ENCODE data around the gene FOXP1.

DNA sequence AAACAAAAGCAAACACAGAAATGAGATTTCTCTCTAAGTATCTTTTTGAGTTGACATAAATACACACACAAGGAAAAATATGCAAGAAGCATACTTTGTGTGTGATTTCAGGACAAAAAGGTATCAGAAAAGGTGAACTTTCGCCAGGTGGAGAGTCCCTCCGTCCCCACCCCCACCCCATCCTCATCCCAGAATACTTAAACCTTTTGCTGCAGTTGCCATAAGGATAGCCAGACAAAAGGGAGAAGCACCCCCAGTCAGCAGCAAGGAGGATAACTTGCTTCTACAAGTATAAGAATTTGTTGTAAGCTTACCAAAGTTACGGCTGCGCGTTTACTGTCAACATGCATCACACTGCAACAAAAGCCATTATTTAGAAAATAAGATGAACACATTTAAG, 10.3 kb downstream of the FOXP1 start:
- no peak for TF ChIP-seq CTCF (IDR thresholded peaks at IDR 0.05; ENCODE audit: poor library complexity, severe bottlenecking)
- TF ChIP-seq, protein P1, sequence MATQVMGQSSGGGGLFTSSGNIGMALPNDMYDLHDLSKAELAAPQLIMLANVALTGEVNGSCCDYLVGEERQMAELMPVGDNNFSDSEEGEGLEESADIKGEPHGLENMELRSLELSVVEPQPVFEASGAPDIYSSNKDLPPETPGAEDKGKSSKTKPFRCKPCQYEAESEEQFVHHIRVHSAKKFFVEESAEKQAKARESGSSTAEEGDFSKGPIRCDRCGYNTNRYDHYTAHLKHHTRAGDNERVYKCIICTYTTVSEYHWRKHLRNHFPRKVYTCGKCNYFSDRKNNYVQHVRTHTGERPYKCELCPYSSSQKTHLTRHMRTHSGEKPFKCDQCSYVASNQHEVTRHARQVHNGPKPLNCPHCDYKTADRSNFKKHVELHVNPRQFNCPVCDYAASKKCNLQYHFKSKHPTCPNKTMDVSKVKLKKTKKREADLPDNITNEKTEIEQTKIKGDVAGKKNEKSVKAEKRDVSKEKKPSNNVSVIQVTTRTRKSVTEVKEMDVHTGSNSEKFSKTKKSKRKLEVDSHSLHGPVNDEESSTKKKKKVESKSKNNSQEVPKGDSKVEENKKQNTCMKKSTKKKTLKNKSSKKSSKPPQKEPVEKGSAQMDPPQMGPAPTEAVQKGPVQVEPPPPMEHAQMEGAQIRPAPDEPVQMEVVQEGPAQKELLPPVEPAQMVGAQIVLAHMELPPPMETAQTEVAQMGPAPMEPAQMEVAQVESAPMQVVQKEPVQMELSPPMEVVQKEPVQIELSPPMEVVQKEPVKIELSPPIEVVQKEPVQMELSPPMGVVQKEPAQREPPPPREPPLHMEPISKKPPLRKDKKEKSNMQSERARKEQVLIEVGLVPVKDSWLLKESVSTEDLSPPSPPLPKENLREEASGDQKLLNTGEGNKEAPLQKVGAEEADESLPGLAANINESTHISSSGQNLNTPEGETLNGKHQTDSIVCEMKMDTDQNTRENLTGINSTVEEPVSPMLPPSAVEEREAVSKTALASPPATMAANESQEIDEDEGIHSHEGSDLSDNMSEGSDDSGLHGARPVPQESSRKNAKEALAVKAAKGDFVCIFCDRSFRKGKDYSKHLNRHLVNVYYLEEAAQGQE (IDR thresholded peaks at IDR 0.05; ENCODE audit: borderline replicate concordance): no peak
- TF ChIP-seq EP300 (conservative IDR thresholded peaks at IDR 0.05; ENCODE audit: poor library complexity, severe bottlenecking): no peak
- no peak for TF ChIP-seq RAD21 (conservative IDR thresholded peaks at IDR 0.05)
- no peak for TF ChIP-seq EZH2 (IDR thresholded peaks at IDR 0.05; ENCODE audit: borderline replicate concordance, insufficient read depth, low read length, poor library complexity, severe bottlenecking)
